IMR-90 (cell line): ENCODE results near the gene CHPF. TPM values are rescaled to one million over a fixed set of nuclear protein-coding genes. Genes with fewer than 3 reads are reported as not detected.

Experiments
- ATAC-seq: fragments of 200-7000 bp; cut with Tn5 transposase; 2 replicates; pipeline ENCODE4 v1.9.1; 2020; ENCODE audit warnings: low read depth, mild to moderate bottlenecking, moderate library complexity
- BruUV-seq: library from RNA; stranded (reverse); fragments of 400-500 nt; replicated peaks from 2 replicates; lab custom pipeline; 2021; lab: Mats Ljungman, UMichigan
- CTCF ChIA-PET: fragments of 300-600 bp; formaldehyde crosslinking; extraction: SDS; loops from one replicate; lab custom pipeline; 2021; ENCODE audit warnings: antibody characterized with exemption; lab: Yijun Ruan, JAX
- POLR2A ChIA-PET: fragments of 300-600 bp; sonication (Branson Sonifier 250); formaldehyde crosslinking; loops from one replicate; lab custom pipeline; 2022; ENCODE audit warnings: antibody characterized with exemption; ENCODE audit not compliant: unreplicated experiment; lab: Charles Lee
- DNase-seq: peaks from one replicate; pipeline ENCODE4 v3.0.0; 2013
- H2AFZ ChIP-seq: replicated peaks from 2 replicates; pipeline ENCODE3; 2013; ENCODE audit warnings: low read length, mild to moderate bottlenecking; ENCODE audit not compliant: poor library complexity
- H2AK5ac ChIP-seq: 2 replicates; pipeline ENCODE4 v1.6.1; 2013; ENCODE audit warnings: low read depth, low read length, inconsistent platforms
- H2AK9ac ChIP-seq: replicated peaks from 2 replicates; pipeline ENCODE3; 2013; ENCODE audit warnings: mild to moderate bottlenecking, low read depth, low read length, moderate library complexity; ENCODE audit not compliant: poor library complexity
- H2BK120ac ChIP-seq: 2 replicates; pipeline ENCODE4 v1.6.1; 2013; ENCODE audit warnings: low read depth, low read length, inconsistent platforms
- H2BK15ac ChIP-seq: 3 replicates; pipeline ENCODE4 v1.6.1; 2013; ENCODE audit warnings: low read depth, low read length, inconsistent platforms
- H2BK20ac ChIP-seq: 2 replicates; pipeline ENCODE4 v1.6.1; 2013; ENCODE audit warnings: low read depth, mild to moderate bottlenecking, inconsistent platforms, low read length, moderate library complexity
- H2BK5ac ChIP-seq: 2 replicates; pipeline ENCODE4 v1.6.1; 2013; ENCODE audit warnings: mild to moderate bottlenecking, low read depth, low read length, inconsistent platforms; ENCODE audit not compliant: poor library complexity, severe bottlenecking
- H3K14ac ChIP-seq: replicated peaks from 2 replicates; pipeline ENCODE4 v1.6.1; 2013; ENCODE audit warnings: low read depth, low read length, inconsistent platforms
- H3K18ac ChIP-seq: 2 replicates; pipeline ENCODE4 v1.6.1; 2013; ENCODE audit warnings: low read depth, low read length, control low read depth
- H3K23ac ChIP-seq: 2 replicates; pipeline ENCODE4 v1.6.1; 2013; ENCODE audit warnings: low read depth, low read length, inconsistent platforms
- H3K27ac ChIP-seq: 2 replicates; pipeline ENCODE4 v1.5.1; 2013; ENCODE audit warnings: mild to moderate bottlenecking, control low read depth, low read length; ENCODE audit not compliant: insufficient read depth
- H3K27me3 ChIP-seq: 2 replicates; pipeline ENCODE4 v1.6.1; 2013; ENCODE audit warnings: low read length; ENCODE audit not compliant: control insufficient read depth, insufficient read depth
- H3K36me3 ChIP-seq: 2 replicates; pipeline ENCODE4 v1.6.1; 2013; ENCODE audit warnings: low read length, mixed read lengths; ENCODE audit not compliant: control insufficient read depth, insufficient read depth
- H3K4ac ChIP-seq: 2 replicates; pipeline ENCODE4 v1.6.1; 2013; ENCODE audit warnings: low read depth, low read length, inconsistent platforms
- H3K4me1 ChIP-seq: 2 replicates; pipeline ENCODE4 v1.6.1; 2013; ENCODE audit warnings: low read length, mixed read lengths; ENCODE audit not compliant: control insufficient read depth, insufficient read depth
- H3K4me2 ChIP-seq: 2 replicates; pipeline ENCODE4 v1.6.1; 2013; ENCODE audit warnings: low read depth, mild to moderate bottlenecking, control low read depth, low read length, moderate library complexity
- H3K4me3 ChIP-seq: 2 replicates; pipeline ENCODE4 v1.5.1; 2013; ENCODE audit warnings: low read depth, mild to moderate bottlenecking, control low read depth, low read length, moderate library complexity; ENCODE audit not compliant: insufficient read depth
- H3K56ac ChIP-seq: 2 replicates; pipeline ENCODE4 v1.6.1; 2013; ENCODE audit warnings: low read length, inconsistent platforms; ENCODE audit not compliant: insufficient read depth; ENCODE audit errors: extremely low read depth
- H3K79me1 ChIP-seq, 2 experiments: 2 replicates each; pipeline ENCODE4 v1.6.1; 2013; ENCODE audit warnings: low read length in 2 of 2, inconsistent platforms in 1 of 2, low read depth in 1 of 2
- H3K9ac ChIP-seq: 2 replicates; pipeline ENCODE4 v1.6.1; 2013; ENCODE audit warnings: low read depth, low read length, control low read depth
- H3K9me1 ChIP-seq: 2 replicates; pipeline ENCODE4 v1.6.1; 2013; ENCODE audit warnings: low read length, inconsistent platforms; ENCODE audit not compliant: insufficient read depth
- H3K9me3 ChIP-seq: 2 replicates; pipeline ENCODE4 v1.6.1; 2013; ENCODE audit warnings: low read length; ENCODE audit not compliant: control insufficient read depth, insufficient read depth
- H4K20me1 ChIP-seq: 2 replicates; pipeline ENCODE4 v1.6.1; 2013; ENCODE audit warnings: low read length, inconsistent platforms; ENCODE audit not compliant: insufficient read depth
- H4K5ac ChIP-seq: 2 replicates; pipeline ENCODE4 v1.6.1; 2013; ENCODE audit warnings: mild to moderate bottlenecking, low read depth, low read length, control low read depth
- H4K8ac ChIP-seq, 2 experiments: 2 replicates each; pipeline ENCODE4 v1.6.1; 2013; ENCODE audit warnings: low read depth in 2 of 2, low read length in 2 of 2, control low read depth in 1 of 2, inconsistent platforms in 1 of 2
- H4K91ac ChIP-seq: 2 replicates; pipeline ENCODE4 v1.6.1; 2013; ENCODE audit warnings: low read depth, low read length, inconsistent platforms; ENCODE audit not compliant: insufficient read depth
- BHLHE40 ChIP-seq: fragments of 150-350 bp; IDR thresholded peaks from 2 replicates; pipeline ENCODE4 v1.6.1; 2016; ENCODE audit warnings: mild to moderate bottlenecking, low read depth, low read length
- CEBPB ChIP-seq: IDR thresholded peaks from 2 replicates; pipeline ENCODE4 v1.6.1; 2012; ENCODE audit warnings: low read depth, low read length, improper control_type of control experiment
- CTCF ChIP-seq: conservative IDR thresholded peaks from 2 replicates; pipeline ENCODE4 v1.5.1; 2012; ENCODE audit warnings: mild to moderate bottlenecking, low read depth, low read length, improper control_type of control experiment
- ELK1 ChIP-seq: fragments of 150-350 bp; IDR thresholded peaks from 2 replicates; pipeline ENCODE4 v1.6.1; 2016; ENCODE audit warnings: low read depth, mild to moderate bottlenecking, low read length, moderate library complexity, borderline replicate concordance
- FOS ChIP-seq: fragments of 150-350 bp; IDR thresholded peaks from 2 replicates; pipeline ENCODE4 v1.6.1; 2016; ENCODE audit warnings: low read depth, low read length
- MAFK ChIP-seq: IDR thresholded peaks from 2 replicates; pipeline ENCODE4 v1.6.1; 2012; ENCODE audit warnings: low read depth, low read length, improper control_type of control experiment
- MXI1 ChIP-seq: IDR thresholded peaks from 2 replicates; pipeline ENCODE4 v1.6.1; 2012; ENCODE audit warnings: low read depth, mild to moderate bottlenecking, low read length, moderate library complexity, borderline replicate concordance
- NFE2L2 ChIP-seq: fragments of 150-350 bp; IDR thresholded peaks from 2 replicates; pipeline ENCODE4 v1.6.1; 2016; ENCODE audit warnings: low read depth, mild to moderate bottlenecking, low read length
- POLR2A ChIP-seq: IDR thresholded peaks from 2 replicates; pipeline ENCODE4 v1.6.1; 2012; ENCODE audit warnings: mild to moderate bottlenecking, low read depth, low read length
- RAD21 ChIP-seq: IDR thresholded peaks from 2 replicates; pipeline ENCODE4 v1.6.1; 2012; ENCODE audit warnings: low read length, improper control_type of control experiment
- RCOR1 ChIP-seq: IDR thresholded peaks from 2 replicates; pipeline ENCODE4 v1.6.1; 2012; ENCODE audit warnings: mild to moderate bottlenecking, low read length, improper control_type of control experiment; ENCODE audit not compliant: insufficient replicate concordance
- RFX5 ChIP-seq: IDR thresholded peaks from 2 replicates; pipeline ENCODE4 v1.8.0; 2012; ENCODE audit warnings: low read depth, mild to moderate bottlenecking, low read length, moderate library complexity
- SMC3 ChIP-seq: fragments of 150-350 bp; IDR thresholded peaks from 2 replicates; pipeline ENCODE4 v1.6.1; 2016; ENCODE audit warnings: low read depth, mild to moderate bottlenecking, antibody characterized with exemption, low read length, moderate library complexity
- USF2 ChIP-seq: fragments of 150-350 bp; IDR thresholded peaks from 2 replicates; pipeline ENCODE4 v1.6.1; 2017; ENCODE audit warnings: mild to moderate bottlenecking, antibody characterized with exemption, low read length, low read depth
- WGBS, 2 experiments: methylation state at CpG; one replicate each; pipeline versions ENCODE4 v1.1.5 to v1.1.7; 2013; ENCODE audit warnings: missing lambda C conversion rate in 2 of 2; ENCODE audit not compliant: insufficient read length in 1 of 2; ENCODE audit errors: extremely low coverage in 2 of 2; 5-methylcytosine and 5-hydroxymethylcytosine counted together
- dilution Hi-C: fragments of 300-500 bp; cut with HindIII; formaldehyde crosslinking; loops from one replicate; pipeline ENCODE4 v1.14.3; 2018; ENCODE audit warnings: low sequenced_read_pairs; ENCODE audit not compliant: unreplicated experiment
- in situ Hi-C: fragments of 300-500 bp; cut with MboI; formaldehyde crosslinking; loops from 3 replicates; pipeline ENCODE4 v1.14.3; 2019; ENCODE audit warnings: low sequenced_read_pairs, inconsistent platforms, mixed read lengths
- intact Hi-C: fragments of 100-400 bp; cut with micrococcal nuclease; formaldehyde crosslinking; loops from 2 replicates; pipeline ENCODE4 v1.10.0; 2022
- polyA plus RNA-seq, 3 experiments: library from polyadenylated mRNA; depleted of rRNA; stranded (reverse); fragments of >200 nt; gene quantifications; 2 replicates each; pipeline ENCODE4 v1.2.3, GENCODE V29; 2012; ENCODE audit warnings: low replicate concordance in 1 of 3
- total RNA-seq: library from RNA; depleted of rRNA; stranded (reverse); fragments of >200 nt; gene quantifications from 2 replicates; pipeline ENCODE4 v1.2.3, GENCODE V29; 2012

Gene CHPF
- total and polyA plus RNA-seq, 2 of the 4 experiments (the other 2 are of a cell fraction): 24.0 to 115 TPM

GRCh38 chr2:219538956-219539788, 4.4 kb downstream of the CHPF start:
- no peaks in the 10 kb centered on the region for H3K9me3 ChIP-seq
- peak overlapping the region; percentile 48 for H2AFZ ChIP-seq
- no peak overlapping the region for H3K4me2 ChIP-seq
- H4K20me1 ChIP-seq: peaks cover 28% of the 10 kb centered on the region
- dilution Hi-C loops (no loop called here), intact Hi-C loops (no loop called here), in situ Hi-C loops (no loop called here)
- no peak overlapping the region for H3K4me3 ChIP-seq
- no peak for DNase-seq
- H4K91ac ChIP-seq: no peak overlapping the region; the same call in 1 of the 2 replicates
- ChIA-PET CTCF (interaction anchor here (0.6 kb wide), 1 partner anchor 9 kb away, joined by 3 read pairs; no protein-coding TSS in a partner anchor), POLR2A (no interaction called here)
- H3K23ac ChIP-seq: no peak overlapping the region
- H2AK5ac ChIP-seq: no peak overlapping the region
- no peak overlapping the region for H3K14ac ChIP-seq
- H3K79me1 ChIP-seq: peaks cover 6 to 38% of the 10 kb centered on the region in 2 experiments; a peak in 3 of 4 replicates
- H4K8ac ChIP-seq: no peak overlapping the region
- H3K9ac ChIP-seq: no peak overlapping the region; the same call in 1 of the 2 replicates
- H3K4me1 ChIP-seq: peaks cover 24% of the 10 kb centered on the region
- H3K27me3 ChIP-seq: no peaks in the 10 kb centered on the region; the same call in 1 of the 2 replicates
- no peak overlapping the region for H2AK9ac ChIP-seq
- H3K27ac ChIP-seq: peak overlapping the region; percentile 22; the same call in 1 of the 2 replicates
- ATAC-seq: no peak
- H3K56ac ChIP-seq: no peak overlapping the region
- H4K5ac ChIP-seq: no peak overlapping the region
- no peak overlapping the region for H2BK120ac ChIP-seq
- no peak overlapping the region for H3K4ac ChIP-seq
- WGBS, 2 experiments: 90% methylated on average over 23 of the region's 32 CpGs; no CpG with 5 or more reads in 1 of the 2 experiments
- H2BK20ac ChIP-seq: no peak overlapping the region
- peaks cover 26% of the 10 kb centered on the region for H3K36me3 ChIP-seq
- TSS peak; percentile 69 for BruUV-seq
- no peak overlapping the region for H2BK15ac ChIP-seq
- no peak overlapping the region for H2BK5ac ChIP-seq
- no peak overlapping the region for H3K18ac ChIP-seq
- H3K9me1 ChIP-seq: 0 out of 2 replicates have a peak, but pooled peaks cover 2% of the 10 kb centered on the region
- TF ChIP-seq CEBPB (no peak), FOS (no peak), NFE2L2 (no peak), CTCF (no peak), RFX5 (no peak), MAFK (no peak), BHLHE40 (no peak), RCOR1 (no peak), RAD21 (no peak), ELK1 (no peak), POLR2A (no peak), MXI1 (no peak), USF2 (no peak), SMC3 (no peak)
